Left colon (tissue), 2 donors: ENCODE data around the gene FOXE1. TPM values are rescaled to one million over a fixed set of nuclear protein-coding genes. Genes with fewer than 3 reads are reported as not detected.

Experiments used
- ATAC-seq: fragments of 200-7000 bp; cut with Tn5 transposase; one replicate; pipeline ENCODE4 v1.9.1; 2020; ENCODE audit warnings: mild to moderate bottlenecking, moderate library complexity
- DNase-seq, 2 donors: peaks; one replicate each; pipeline ENCODE4 v3.0.0-alpha.2; 2020
- intact Hi-C, 2 donors: fragments of 100-400 bp; cut with DNase I in 1 of 2; cut with micrococcal nuclease in 1 of 2; formaldehyde crosslinking; loops; one replicate each; pipeline versions ENCODE4 v1.11.2 to v1.14.0; 2022; cut with DNase I, micrococcal nuclease
- long read RNA-seq: library from polyadenylated mRNA; unstranded; transcript quantifications from one replicate; pipeline ENCODE4 v2.0.0, GENCODE V29; 2021
- total RNA-seq, 2 donors: library from RNA; stranded (reverse); fragmentation: NEBNext Ultra II Directional; extraction: Animal tissue kit (Norgen Biotek cat#: 25700); gene quantifications; one replicate each; pipeline ENCODE4 v1.2.1, GENCODE V29; 2021
- donor health status: DM: no; HTN: no; CAD: no.
- donor health status: DM: yes; HTN: yes; CAD: no.

The FOXE1 gene
- under 1 TPM in 1 of 2 donors, not detected in 1; 0.08 TPM for total RNA-seq
- long read RNA-seq, result 0 reads

DNA sequence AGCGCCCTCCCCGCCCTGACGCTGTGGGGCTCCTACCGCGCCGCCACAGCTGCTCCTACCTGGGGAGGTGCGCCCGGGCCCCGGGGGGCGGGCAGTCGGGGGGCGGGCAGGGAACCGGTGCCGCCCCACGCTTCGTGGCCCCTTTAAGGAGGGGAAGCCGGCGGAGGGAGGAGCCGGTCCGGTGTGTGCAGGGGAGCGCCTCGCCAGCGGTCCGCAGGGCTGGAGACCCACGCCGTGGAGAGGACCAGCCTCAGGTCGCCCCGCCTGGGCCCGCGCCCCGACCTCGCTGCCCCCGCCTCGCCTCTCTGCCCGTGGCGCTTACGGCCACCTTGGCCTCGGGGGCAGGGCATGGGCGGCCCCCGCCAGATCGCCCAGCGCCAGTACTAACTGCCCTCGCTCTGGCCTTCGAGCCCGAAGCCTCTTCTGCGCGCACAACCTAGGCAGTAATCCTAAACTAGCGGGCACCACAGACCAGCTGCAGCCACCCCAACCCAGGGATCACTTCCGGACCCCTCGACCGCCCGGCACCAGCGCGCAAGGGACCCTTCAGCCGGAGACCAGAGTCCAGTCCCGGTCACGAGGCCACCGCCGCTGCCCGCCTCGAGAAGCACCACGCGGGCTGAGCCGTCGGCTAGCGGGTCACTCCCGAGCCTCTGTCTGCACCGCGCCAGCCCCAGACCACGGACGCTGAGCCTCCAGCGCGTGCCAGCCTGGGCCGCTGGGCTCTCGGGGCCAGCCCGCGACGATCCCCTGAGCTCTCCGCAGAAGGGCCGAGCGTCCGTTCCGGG lies at the start of gene FOXE1:
Gene FOXE1, plus strand, starts transcription at position 171 of the 788 bp plus-strand sequence. CDS start 689 bp downstream, outside the sequence.
- DNase-seq (no peak), ATAC-seq (no peak)
- intact Hi-C loops, result no loop called here

DNA sequence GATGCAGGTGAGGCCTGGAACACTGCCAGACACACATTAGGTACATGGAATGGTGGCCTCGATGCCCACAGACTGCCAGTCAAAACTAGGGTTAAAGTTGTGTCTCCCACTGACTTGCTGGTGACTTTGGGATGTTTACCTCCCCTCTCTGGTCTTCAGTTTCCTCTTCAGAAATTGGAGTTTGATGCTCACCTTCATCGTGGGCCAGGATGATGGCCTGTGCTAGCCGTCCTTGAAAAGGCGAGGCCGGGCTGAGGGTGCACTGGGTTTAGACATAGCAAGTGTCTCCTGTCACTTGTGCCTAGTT lies 49.0 kb upstream of the FOXE1 start:
- intact Hi-C loops, result no loop called here
- no peak for ATAC-seq
- no peak for DNase-seq

DNA sequence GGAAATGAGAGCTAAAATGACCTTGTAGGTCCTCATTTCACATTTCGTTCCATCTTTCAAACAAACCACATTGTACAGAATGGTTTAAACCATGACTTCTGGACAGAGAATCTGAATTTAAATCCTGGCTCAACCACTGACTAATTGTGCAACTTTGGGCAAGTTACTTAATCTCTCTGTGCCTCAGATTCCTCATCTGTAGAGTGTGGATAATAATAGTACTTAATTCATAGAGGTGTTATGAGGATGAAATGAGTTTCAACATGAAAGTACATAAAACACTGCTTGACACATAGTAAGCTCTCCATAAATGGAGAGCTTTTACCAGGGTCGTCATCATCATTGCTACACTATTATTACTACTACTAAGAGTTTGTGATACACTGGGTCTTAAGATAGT lies 46.3 kb upstream of the FOXE1 start:
- DNase-seq, result no peak
- ATAC-seq, result no peak
- intact Hi-C loops, result no loop called here

DNA sequence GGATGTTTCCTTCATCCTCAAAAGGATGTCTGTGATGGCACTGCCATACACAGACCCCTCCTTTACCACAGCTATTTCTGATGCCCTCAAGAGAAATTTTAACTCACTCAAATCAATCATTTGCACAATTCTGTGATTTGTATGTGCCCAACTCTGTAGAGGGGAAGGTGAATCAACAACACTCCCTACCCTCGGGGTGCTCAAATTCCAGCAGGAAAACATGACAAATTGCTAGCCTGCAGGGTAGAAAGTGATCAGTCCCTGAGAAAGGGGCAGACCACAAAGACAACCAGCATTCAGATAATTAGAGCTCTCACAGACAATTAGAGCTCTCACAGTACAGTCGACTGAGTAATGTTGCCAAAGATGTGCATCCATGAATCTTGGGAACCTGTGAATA lies 45.3 kb upstream of the FOXE1 start:
- ATAC-seq (no peak), DNase-seq (no peak)

DNA sequence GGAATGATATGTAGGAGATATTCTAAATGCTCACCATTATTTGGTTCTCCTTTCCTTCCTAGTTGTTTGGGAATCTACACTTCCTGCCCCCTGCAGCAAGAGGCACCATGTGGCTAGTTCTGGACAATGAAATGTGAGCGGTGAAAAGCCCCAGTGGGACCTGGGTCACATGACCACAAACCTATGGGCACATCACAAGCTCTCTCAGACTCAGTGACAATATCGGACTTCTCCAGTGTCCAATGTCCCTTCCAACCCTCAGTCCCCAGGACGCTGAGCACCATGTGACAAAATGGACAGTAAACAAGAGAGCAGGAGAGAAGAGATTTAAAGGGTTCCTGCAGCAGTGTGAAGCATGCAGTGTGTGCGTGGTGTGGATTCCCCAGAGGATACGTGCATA lies 44.6 kb upstream of the FOXE1 start:
- no peak for DNase-seq
- intact Hi-C loops, result no loop called here
- ATAC-seq, result no peak

More for the DNA sequence above, 45.3 kb upstream of the FOXE1 start:
- intact Hi-C loops, result no loop called here

DNA sequence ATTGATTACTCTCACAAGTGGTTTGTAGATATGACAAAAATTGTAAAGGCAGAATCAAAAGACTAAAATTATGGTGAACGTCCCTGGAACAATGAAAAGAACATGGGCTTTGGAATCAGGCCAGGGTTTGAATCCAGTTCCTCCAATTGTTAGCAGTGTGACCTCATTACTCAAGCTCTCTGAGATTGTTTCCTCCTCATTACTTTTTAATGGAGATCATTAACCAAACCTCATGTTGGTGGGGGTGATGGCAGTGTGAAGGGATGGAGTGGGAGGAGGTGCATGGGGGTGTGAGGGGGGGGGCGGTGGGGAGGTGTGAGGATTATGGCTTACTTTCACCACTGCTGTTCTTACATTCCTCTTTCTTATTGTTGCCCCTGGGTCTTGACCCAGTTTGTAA lies 44.1 kb upstream of the FOXE1 start:
- DNase-seq, result no peak
- ATAC-seq, result no peak

DNA sequence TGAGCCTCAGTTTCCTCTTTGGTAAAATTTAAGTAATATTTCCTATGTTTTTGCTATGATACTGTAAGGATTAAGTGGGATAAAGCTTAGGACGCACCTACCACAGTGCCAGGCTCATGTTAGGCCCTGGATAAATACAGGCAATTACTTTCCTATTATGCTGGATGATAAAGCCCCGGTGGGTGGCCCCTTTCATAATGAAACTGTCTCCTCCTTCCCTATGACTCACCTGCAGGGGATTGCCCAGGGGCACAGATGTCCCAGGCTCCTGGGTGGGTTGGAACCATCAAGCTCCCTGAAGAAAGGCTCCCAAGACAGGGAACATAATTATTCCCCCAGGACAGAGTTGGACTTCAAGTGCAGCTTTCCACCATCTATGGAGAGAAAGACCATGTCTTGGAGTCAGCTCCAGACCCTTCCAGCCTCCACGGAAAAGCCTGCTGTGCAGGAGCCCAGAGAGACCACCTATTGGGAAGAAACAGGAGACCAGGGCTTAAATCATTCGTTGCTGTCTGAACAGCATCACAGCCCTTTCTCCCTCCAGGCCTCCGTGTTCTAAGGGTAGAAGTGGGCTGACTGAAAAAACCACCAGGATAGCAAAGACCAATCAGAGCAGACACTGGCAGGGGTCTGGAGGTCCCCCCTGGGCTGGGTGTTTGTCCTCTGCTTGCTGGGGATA lies 43.2 kb upstream of the FOXE1 start:
- no peak for DNase-seq
- no peak for ATAC-seq
- intact Hi-C loops, result no loop called here

More for the DNA sequence above, 44.1 kb upstream of the FOXE1 start:
- intact Hi-C loops, result no loop called here

DNA sequence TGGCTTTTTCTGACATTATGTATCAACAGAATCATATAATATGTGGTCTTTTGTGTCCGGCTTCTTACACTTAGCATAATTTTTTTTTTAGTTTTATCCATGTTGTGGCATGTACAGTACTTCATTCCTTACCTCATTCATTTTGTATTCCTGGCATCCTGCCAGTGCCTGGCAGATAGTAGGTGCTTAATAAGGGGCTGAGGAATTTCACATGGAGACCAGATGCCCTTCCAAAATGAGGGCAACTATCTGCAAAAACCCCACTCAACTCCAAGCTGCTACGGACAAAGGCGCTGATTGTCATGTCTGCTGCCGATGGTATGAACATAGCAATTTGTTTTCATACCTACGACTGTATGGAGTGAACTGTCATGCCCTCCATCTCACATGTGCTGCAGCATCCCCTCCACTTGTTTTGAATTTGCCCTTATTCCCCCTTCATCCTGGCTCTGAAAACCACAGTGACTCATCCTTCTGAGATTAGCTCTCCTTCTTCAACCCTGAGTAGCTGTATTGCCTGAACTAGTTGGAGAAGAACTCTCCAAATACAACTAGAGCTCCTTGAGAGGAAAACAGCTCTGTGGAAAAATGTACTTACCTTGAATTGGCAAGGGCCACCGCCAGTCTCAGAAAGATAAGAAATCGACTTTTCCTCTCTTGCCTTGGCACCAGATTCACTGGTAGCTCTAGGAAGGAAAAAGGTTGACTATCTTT lies 41.3 kb upstream of the FOXE1 start:
- no peak for DNase-seq

DNA sequence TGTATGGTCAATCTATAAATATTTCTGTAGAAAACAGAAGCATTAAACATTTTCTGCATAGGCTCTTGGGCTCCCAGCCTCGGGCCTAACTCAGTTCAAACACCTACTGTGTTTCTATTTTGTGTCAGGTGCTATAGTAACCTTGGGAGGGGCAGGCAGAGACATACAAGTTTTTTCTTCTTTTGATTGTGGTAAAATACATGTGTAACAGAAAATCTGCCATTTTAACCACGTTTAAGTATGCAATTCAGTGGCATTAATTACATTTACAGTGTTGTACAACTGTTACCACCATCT lies 40.8 kb upstream of the FOXE1 start:
- ATAC-seq (no peak), DNase-seq (no peak)
- intact Hi-C loops, result no loop called here

More for the DNA sequence above, 41.3 kb upstream of the FOXE1 start:
- intact Hi-C loops, result no loop called here
- ATAC-seq, result no peak

DNA sequence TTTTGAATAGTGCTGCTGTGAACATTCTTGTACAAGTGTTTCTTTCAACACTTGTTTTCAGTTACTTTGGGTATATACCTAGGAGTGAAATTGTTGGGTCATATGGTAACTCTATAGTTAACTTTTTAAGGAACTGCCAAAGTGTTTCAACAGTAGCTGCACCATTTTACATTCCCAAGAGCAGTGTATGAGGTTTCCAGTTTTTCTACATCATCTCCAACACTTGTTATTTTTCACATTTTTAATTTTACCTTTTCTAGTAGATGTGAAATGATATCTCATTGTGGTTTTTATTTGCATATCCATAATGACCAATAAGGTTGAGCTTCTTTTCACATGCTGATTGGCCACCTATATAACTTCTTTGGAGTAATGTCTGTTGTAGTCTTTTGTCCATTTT lies 40.0 kb upstream of the FOXE1 start:
- ATAC-seq (no peak), DNase-seq (no peak)
- intact Hi-C loops, result no loop called here

DNA sequence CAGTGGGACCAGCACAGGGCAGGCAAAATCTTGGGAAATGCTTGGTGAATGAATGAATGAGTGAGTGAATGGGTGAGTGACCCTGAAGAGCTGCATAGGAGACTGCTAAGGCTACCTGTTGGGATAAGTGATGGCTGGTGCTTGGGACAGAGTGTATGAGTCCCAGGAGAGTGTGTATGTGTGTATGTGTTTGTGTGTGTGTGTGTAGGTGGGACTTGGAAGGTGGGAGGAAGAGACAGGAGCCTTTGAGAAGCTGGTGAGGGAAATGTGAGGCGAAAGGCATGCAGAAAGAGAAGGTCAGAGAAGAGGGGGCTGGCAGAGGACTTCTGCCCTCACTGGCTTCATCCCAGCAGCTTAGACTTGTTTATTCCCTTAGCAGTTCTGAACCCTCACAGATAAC lies 33.3 kb upstream of the FOXE1 start:
- DNase-seq (no peak), ATAC-seq (no peak)
- intact Hi-C loops, result no loop called here

DNA sequence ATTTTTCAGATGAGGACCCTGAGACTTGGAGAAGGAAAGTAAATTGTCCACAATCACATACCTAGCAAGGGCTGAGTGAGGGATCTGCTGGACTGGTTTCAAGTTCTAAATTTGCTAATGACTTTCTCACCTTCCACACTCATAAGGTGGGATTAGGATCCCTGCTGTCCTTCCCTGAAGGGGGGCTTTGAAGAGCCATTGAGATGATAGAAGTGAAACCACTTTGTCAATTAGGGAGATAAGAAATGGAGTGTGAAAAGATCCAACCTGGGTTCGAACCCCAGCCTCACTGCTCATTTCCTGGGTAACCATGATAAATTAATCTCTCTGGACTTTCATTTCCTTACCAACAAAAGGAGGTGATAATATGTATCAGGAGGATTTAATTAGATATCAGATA lies 32.7 kb upstream of the FOXE1 start:
- DNase-seq (no peak), ATAC-seq (no peak)
- intact Hi-C loops, result no loop called here

DNA sequence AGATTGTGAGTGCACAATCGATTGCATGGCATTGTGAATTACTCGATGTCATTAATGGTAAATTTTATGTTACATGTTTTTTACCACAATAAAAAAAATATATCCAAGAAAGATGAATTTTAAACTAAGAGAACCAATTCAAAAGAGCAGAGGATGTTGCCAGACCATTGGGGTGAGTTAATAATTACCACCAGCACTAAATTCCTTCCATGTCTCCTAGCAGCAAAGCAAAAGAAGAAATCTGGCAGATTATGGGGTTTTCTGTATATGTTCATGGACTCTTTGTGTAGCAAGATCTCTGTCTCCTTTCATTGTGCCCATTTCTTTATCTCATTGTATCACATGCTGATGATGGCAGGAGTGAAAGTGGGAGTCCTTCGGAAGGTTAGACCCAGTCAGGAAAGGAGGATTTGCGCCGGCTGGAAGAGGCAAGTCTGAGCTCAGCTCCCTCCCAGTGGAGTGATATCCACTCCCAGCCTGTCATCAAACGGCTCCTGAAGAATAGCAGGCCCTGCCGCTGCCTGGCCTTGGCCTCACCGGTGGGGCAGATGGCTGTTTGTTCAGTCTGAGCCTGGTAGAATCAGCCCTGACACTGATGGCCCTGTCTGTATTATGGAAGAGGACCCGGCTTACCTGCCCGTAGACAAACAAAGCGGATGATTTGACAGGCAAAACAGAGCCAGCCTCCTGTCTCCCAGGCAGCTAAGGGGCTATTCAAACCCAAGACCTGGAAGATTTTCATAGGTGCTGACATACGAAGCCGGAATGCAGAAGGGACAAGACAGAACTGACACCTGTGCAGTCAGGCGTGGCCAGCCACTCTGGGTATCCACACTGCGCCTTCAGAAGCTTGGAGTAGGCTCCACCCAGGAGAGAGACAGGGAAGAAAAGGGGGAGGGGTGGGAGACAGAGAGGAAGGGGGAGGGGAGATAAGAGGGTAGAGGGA lies 21.9 kb upstream of the FOXE1 start:
- intact Hi-C loops, result no loop called here
- ATAC-seq, result no peak
- no peak for DNase-seq

DNA sequence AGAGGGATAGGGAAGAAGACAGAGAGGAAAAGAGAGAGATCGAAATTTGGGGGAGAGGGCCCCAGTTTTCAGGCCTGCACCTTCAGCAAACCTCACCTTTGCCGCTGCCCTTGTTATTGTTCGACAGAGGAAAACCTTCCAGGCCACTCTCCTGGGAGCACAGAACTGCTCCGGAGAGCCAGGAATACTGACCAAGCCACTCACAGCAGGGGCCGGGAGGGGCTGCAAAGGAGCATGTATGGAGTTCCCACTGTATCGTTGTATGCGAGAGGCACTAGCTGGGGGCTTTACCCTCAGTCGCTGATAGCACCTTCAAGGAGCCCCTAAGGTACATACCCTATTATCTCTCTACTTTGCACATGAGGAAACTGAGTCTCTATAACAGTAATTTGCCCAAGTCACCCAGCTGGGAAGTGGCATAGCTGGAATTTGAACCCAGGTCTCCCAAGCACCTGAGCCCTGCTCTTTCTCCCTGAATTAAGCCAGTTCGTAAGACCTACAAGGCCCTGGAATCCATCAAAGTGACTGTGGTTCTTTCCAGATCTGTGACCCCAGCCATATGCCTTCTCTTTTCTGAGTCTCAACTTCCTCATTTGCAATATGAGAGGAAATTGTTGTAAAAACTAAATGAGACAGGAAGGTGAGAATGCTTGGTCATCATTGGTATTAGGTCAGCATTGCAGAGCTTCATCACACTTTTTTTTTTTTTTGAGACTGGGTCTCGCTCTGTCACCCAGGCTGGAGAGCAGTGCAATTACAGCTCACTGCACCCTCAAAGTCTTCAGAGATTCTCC lies 21.0 kb upstream of the FOXE1 start:
- DNase-seq, result no peak
- ATAC-seq, result no peak
- intact Hi-C loops, result no loop called here

DNA sequence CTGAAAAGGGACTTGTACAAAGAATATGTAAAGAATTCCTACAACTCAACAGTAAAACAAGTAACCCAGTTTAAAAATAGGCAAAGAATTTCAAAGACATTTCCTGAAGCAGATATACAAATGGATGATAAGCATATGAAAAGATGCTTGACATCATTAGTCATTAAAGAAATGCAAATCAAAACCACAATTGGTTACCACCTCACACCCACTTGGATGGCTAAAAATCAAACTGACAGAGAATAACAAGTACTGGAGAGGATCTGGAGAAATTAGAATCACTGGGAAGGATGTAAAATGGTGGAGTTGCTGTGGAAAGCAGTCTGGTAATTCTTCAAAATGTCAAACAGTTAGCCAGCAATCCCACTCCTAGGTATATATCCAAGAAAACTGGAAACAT lies 12.5 kb upstream of the FOXE1 start:
- DNase-seq, result no peak
- intact Hi-C loops, result no loop called here
- ATAC-seq, result no peak

DNA sequence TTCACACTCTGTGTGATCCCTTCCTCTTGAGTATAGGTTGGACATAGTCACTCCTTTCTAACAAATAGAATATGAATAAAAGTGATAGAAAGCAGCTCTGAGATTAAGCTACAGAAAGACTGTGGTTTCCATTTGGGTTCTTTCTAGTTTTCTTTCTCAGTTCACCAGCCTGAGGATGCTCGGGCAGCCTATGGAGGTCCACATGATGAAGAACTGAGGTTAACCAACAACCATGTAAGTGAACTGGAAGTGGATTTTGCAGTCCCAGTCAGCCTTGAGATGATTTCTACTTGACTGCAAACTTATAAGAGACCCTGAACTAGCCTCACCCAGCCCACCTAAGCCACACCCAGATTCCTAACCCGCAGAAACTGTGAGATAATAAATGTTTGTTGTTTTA lies 10.1 kb upstream of the FOXE1 start:
- no peak for DNase-seq
- intact Hi-C loops, result no loop called here
- ATAC-seq, result no peak

DNA sequence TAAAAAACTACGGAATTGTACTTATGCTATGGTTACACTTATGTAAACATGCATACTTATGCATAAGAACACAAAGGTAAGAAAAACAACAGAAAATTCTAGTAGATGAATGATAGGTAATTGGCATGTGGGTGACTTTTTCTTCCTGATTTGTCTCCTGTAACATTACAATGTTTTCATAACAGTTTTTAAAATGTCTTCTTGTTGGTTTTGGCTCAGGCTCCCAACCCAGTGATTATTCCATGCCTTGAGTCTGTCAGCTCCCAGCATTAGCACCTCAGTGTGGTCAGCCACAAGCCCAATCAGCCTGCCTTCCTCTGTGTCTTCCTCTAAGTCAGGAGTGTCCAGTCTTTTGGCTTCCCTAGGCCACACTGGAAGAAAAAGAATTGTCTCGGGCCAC lies 7.9 kb upstream of the FOXE1 start:
- no peak for ATAC-seq
- no peak for DNase-seq
- intact Hi-C loops, result no loop called here

DNA sequence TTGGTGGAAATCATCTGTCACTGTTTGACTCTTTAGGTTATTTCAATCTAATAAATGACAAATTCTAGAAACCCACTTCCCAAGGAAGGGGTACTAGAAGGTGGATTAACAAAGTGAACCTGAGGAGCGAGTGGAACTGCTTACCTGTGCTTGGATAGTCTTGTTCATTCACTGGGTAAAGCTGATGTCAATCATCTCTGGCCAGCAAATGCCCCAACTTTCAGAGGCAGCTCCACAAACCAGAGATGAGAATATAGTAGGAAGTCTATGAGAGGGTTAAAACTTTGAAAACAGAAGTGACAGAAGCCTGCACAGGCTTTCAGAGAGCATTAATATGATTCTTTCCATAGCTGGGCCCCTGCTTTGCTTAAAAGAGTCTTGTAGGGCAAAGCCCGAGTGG lies 7.3 kb upstream of the FOXE1 start:
- DNase-seq (no peak), ATAC-seq (no peak)
- intact Hi-C loops, result no loop called here

DNA sequence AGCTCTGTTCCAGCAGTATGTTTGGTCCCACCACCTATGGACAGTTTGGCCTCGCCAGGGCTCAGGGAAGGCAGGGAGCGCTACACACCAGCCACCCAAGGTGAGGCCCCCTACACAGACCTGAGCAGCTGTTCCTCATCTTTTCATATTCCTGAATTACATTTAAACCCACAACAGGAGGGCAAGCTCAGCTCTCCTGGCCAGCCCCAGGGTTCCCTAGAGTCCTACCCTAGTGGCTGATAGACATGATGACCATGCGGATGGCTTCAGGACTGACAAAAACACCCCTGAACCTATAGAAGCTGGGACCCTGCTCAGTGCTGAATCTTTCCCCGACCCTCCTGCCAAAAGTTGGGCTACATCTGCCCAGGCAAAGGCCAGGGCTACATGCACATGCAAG lies 6.7 kb upstream of the FOXE1 start:
- DNase-seq (no peak), ATAC-seq (no peak)
- intact Hi-C loops, result no loop called here
